HEK293 (cell line): ENCODE measurements around the gene FAM89A.

Experiments
- CTCF ChIA-PET: fragments of 350-600 bp; formaldehyde crosslinking; extraction: SDS; loops from one replicate; lab custom pipeline; 2021; ENCODE audit warnings: antibody characterized with exemption; lab: Yijun Ruan, JAX
- POLR2A ChIA-PET: fragments of 300-600 bp; formaldehyde crosslinking; extraction: SDS; loops from one replicate; lab custom pipeline; 2020; ENCODE audit warnings: antibody characterized with exemption, inconsistent platforms; lab: Yijun Ruan, JAX
- H3K27ac ChIP-seq: fragments of 200-500 bp; sonication (Bioruptor generic); 2 replicates; pipeline ENCODE4 v1.5.1; 2014; ENCODE audit warnings: low read depth, low read length, control low read depth, inconsistent platforms; ENCODE audit errors: extremely low read depth
- H3K36me3 ChIP-seq, 2 experiments: fragments of 200-500 bp in 1 of 2; sonication (Bioruptor generic) in 1 of 2; 1 replicate in 1 of 2; 2 replicates in 1 of 2; pipeline ENCODE4 v1.5.1; 2014 to 2017; ENCODE audit warnings: inconsistent platforms in 2 of 2, low read length in 2 of 2; ENCODE audit not compliant: control insufficient read depth in 2 of 2, insufficient read depth in 1 of 2
- H3K4me1 ChIP-seq: fragments of 200-500 bp; sonication (Bioruptor generic); 2 replicates; pipeline ENCODE4 v1.5.1; 2014; ENCODE audit warnings: mild to moderate bottlenecking, low read length, inconsistent platforms; ENCODE audit not compliant: control insufficient read depth, insufficient read depth
- H3K4me3 ChIP-seq: 2 replicates; pipeline ENCODE4 v1.5.1; 2011; ENCODE audit warnings: low read depth, mild to moderate bottlenecking, control low read depth, low read length, moderate library complexity
- H3K9me3 ChIP-seq: fragments of 200-500 bp; sonication (Bioruptor generic); 2 replicates; pipeline ENCODE4 v1.5.1; 2014; ENCODE audit warnings: low read depth, low read length, inconsistent platforms; ENCODE audit not compliant: control insufficient read depth, insufficient read depth
- AEBP2 ChIP-seq: fragments of 450-650 bp; formaldehyde crosslinking; IDR thresholded peaks from 2 replicates; pipeline ENCODE4 v1.5.1; 2016; ENCODE audit warnings: missing biosample characterization, missing genetic modification characterization, borderline replicate concordance
- GLI4 ChIP-seq: fragments of 450-650 bp; formaldehyde crosslinking; IDR thresholded peaks from 2 replicates; pipeline ENCODE4 v1.5.1; 2016; ENCODE audit warnings: missing biosample characterization, missing genetic modification characterization
- GLIS2 ChIP-seq: fragments of 450-650 bp; formaldehyde crosslinking; IDR thresholded peaks from 2 replicates; pipeline ENCODE4 v1.5.1; 2016; ENCODE audit warnings: missing biosample characterization, missing genetic modification characterization
- PRDM1 ChIP-seq: fragments of 450-650 bp; formaldehyde crosslinking; IDR thresholded peaks from 2 replicates; pipeline ENCODE4; 2016; ENCODE audit warnings: missing biosample characterization, missing genetic modification characterization
- PRDM6 ChIP-seq: fragments of 450-650 bp; formaldehyde crosslinking; IDR thresholded peaks from 2 replicates; pipeline ENCODE4 v1.5.1; 2017; ENCODE audit warnings: missing biosample characterization, missing genetic modification characterization
- SCRT1 ChIP-seq: fragments of 450-650 bp; formaldehyde crosslinking; IDR thresholded peaks from 2 replicates; pipeline ENCODE4 v1.5.1; 2016; ENCODE audit warnings: missing biosample characterization, missing genetic modification characterization, borderline replicate concordance
- SCRT2 ChIP-seq: fragments of 450-650 bp; formaldehyde crosslinking; IDR thresholded peaks from 2 replicates; pipeline ENCODE4 v1.5.1; 2016; ENCODE audit warnings: missing biosample characterization, missing genetic modification characterization
- ZBTB1 ChIP-seq: fragments of 450-650 bp; formaldehyde crosslinking; IDR thresholded peaks from 2 replicates; pipeline ENCODE4 v1.5.1; 2016; ENCODE audit warnings: missing biosample characterization, missing genetic modification characterization
- ZBTB49 ChIP-seq: fragments of 450-650 bp; formaldehyde crosslinking; IDR thresholded peaks from 2 replicates; pipeline ENCODE4 v1.5.1; 2016; ENCODE audit warnings: missing biosample characterization, missing genetic modification characterization, low read depth
- ZNF121 ChIP-seq: fragments of 450-650 bp; formaldehyde crosslinking; IDR thresholded peaks from 2 replicates; pipeline ENCODE4 v1.5.1; 2016; ENCODE audit warnings: missing biosample characterization, missing genetic modification characterization
- ZNF155 ChIP-seq: fragments of 450-650 bp; formaldehyde crosslinking; IDR thresholded peaks from 2 replicates; pipeline ENCODE4 v1.5.1; 2016; ENCODE audit warnings: missing biosample characterization, missing genetic modification characterization
- ZNF157 ChIP-seq: fragments of 450-650 bp; formaldehyde crosslinking; IDR thresholded peaks from 2 replicates; pipeline ENCODE4 v1.5.1; 2016; ENCODE audit warnings: missing biosample characterization, missing genetic modification characterization
- ZNF19 ChIP-seq: fragments of 450-650 bp; formaldehyde crosslinking; IDR thresholded peaks from 2 replicates; pipeline ENCODE4; 2016; ENCODE audit warnings: missing biosample characterization, missing genetic modification characterization, low read depth
- ZNF292 ChIP-seq: fragments of 450-650 bp; formaldehyde crosslinking; IDR thresholded peaks from 2 replicates; pipeline ENCODE4 v1.5.1; 2016; ENCODE audit warnings: low read depth, missing biosample characterization, missing genetic modification characterization, borderline replicate concordance
- ZNF362 ChIP-seq: fragments of 450-650 bp; formaldehyde crosslinking; IDR thresholded peaks from 2 replicates; pipeline ENCODE4 v1.5.1; 2016; ENCODE audit warnings: missing biosample characterization, missing genetic modification characterization
- ZNF473 ChIP-seq: fragments of 450-650 bp; formaldehyde crosslinking; IDR thresholded peaks from 2 replicates; pipeline ENCODE4 v1.5.1; 2017; ENCODE audit warnings: missing biosample characterization, missing genetic modification characterization
- ZNF549 ChIP-seq: fragments of 450-650 bp; IDR thresholded peaks from 2 replicates; pipeline ENCODE4 v1.5.1; 2018; ENCODE audit warnings: missing biosample characterization, missing genetic modification characterization, mild to moderate bottlenecking, inconsistent platforms, moderate library complexity
- ZNF561 ChIP-seq: fragments of 450-650 bp; IDR thresholded peaks from 2 replicates; pipeline ENCODE4 v1.5.1; 2018; ENCODE audit warnings: missing biosample characterization, missing genetic modification characterization, borderline replicate concordance
- TF ChIP-seq, protein P1 (sequence below): fragments of 450-650 bp; formaldehyde crosslinking; IDR thresholded peaks from 2 replicates; pipeline ENCODE4 v1.5.1; 2017; ENCODE audit warnings: missing biosample characterization, missing genetic modification characterization
- TF ChIP-seq, protein P2 (sequence below): fragments of 450-650 bp; formaldehyde crosslinking; IDR thresholded peaks from 2 replicates; pipeline ENCODE4 v1.5.1; 2017; ENCODE audit warnings: missing biosample characterization, missing genetic modification characterization

FAM89A gene

GRCh38 chr1:231000639-231001038 lies 39.4 kb downstream of the FAM89A start (continued):
- no peak for TF ChIP-seq ZNF473 (tag by site-specific recombination)

GRCh38 chr1:231000201-231000600 lies 39.9 kb downstream of the FAM89A start:
- Histone ChIP-seq H3K9me3 (no peaks in the 10 kb centered on the region), H3K4me1 (no peaks in the 10 kb centered on the region), H3K36me3 (peaks cover 65 to 76% of the 10 kb centered on the region in 2 experiments), H3K4me3 (no peak overlapping the region), H3K27ac (no peak overlapping the region)
- TF ChIP-seq SCRT1 (tag by site-specific recombination), result peak; percentile 75; the same call in 1 of the 2 replicates
- peak; percentile 92 for TF ChIP-seq SCRT2
- no peak for TF ChIP-seq ZNF155 (tag by site-specific recombination)
- ChIA-PET CTCF (no interaction called here), POLR2A (no interaction called here)

GRCh38 chr1:230994860-230995259 lies 45.2 kb downstream of the FAM89A start:
- H3K4me3 ChIP-seq, result no peak overlapping the region
- H3K36me3 ChIP-seq, result peaks cover 77 to 78% of the 10 kb centered on the region in 2 experiments
- H3K9me3 ChIP-seq, result no peaks in the 10 kb centered on the region
- POLR2A ChIA-PET, result no interaction called here
- H3K27ac ChIP-seq, result no peak overlapping the region
- CTCF ChIA-PET, result interaction anchor here (0.6 kb wide), 1 partner anchor 611 kb away, joined by 4 read pairs; no protein-coding TSS in a partner anchor
- peaks cover 5% of the 10 kb centered on the region; the same call in 1 of the 2 replicates for H3K4me1 ChIP-seq
- no peak for TF ChIP-seq AEBP2 (tag by site-specific recombination)
- no peak for TF ChIP-seq ZBTB1 (tag by site-specific recombination)
- no peak for TF ChIP-seq GLI4 (tag by site-specific recombination)
- no peak for TF ChIP-seq ZNF362 (tag by site-specific recombination)
- no peak for TF ChIP-seq PRDM6 (tag by site-specific recombination)
- TF ChIP-seq ZNF292 (tag by site-specific recombination), result no peak
- TF ChIP-seq ZNF157 (tag by site-specific recombination), result no peak
- no peak for TF ChIP-seq ZNF121 (tag by site-specific recombination)
- no peak for TF ChIP-seq PRDM1 (tag by site-specific recombination)
- TF ChIP-seq, protein P1, sequence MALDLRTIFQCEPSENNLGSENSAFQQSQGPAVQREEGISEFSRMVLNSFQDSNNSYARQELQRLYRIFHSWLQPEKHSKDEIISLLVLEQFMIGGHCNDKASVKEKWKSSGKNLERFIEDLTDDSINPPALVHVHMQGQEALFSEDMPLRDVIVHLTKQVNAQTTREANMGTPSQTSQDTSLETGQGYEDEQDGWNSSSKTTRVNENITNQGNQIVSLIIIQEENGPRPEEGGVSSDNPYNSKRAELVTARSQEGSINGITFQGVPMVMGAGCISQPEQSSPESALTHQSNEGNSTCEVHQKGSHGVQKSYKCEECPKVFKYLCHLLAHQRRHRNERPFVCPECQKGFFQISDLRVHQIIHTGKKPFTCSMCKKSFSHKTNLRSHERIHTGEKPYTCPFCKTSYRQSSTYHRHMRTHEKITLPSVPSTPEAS (tag by site-specific recombination), result no peak
- no peak for TF ChIP-seq ZNF561 (tag by site-specific recombination)
- no peak for TF ChIP-seq ZBTB49 (tag by site-specific recombination)
- TF ChIP-seq, protein P2, sequence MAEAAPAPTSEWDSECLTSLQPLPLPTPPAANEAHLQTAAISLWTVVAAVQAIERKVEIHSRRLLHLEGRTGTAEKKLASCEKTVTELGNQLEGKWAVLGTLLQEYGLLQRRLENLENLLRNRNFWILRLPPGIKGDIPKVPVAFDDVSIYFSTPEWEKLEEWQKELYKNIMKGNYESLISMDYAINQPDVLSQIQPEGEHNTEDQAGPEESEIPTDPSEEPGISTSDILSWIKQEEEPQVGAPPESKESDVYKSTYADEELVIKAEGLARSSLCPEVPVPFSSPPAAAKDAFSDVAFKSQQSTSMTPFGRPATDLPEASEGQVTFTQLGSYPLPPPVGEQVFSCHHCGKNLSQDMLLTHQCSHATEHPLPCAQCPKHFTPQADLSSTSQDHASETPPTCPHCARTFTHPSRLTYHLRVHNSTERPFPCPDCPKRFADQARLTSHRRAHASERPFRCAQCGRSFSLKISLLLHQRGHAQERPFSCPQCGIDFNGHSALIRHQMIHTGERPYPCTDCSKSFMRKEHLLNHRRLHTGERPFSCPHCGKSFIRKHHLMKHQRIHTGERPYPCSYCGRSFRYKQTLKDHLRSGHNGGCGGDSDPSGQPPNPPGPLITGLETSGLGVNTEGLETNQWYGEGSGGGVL (tag by site-specific recombination), result no peak
- no peak for TF ChIP-seq ZNF19 (tag by site-specific recombination)
- TF ChIP-seq GLIS2 (tag by site-specific recombination), result no peak
- no peak for TF ChIP-seq ZNF549 (tag by site-specific recombination)
